H7 (cell line): ENCODE measurements around the gene DEFB114. TPM values are rescaled to one million over a fixed set of nuclear protein-coding genes. Genes with fewer than 3 reads are reported as not detected.

Experiments
- DNase-seq: peaks from one replicate; pipeline ENCODE4 v3.0.0; 2012
- H3K27me3 ChIP-seq: 2 replicates; pipeline ENCODE4 v1.6.0; 2011; ENCODE audit warnings: mild to moderate bottlenecking, low read length; ENCODE audit not compliant: control insufficient read depth, insufficient read depth
- H3K36me3 ChIP-seq: replicated peaks from 2 replicates; pipeline ENCODE4 v1.5.1; 2011; ENCODE audit warnings: low read length; ENCODE audit not compliant: control insufficient read depth, insufficient read depth
- H3K4me3 ChIP-seq: 2 replicates; pipeline ENCODE4 v1.5.1; 2011; ENCODE audit warnings: low read depth, mild to moderate bottlenecking, control low read depth, low read length, moderate library complexity; ENCODE audit not compliant: insufficient read depth
- total RNA-seq: library from RNA; depleted of rRNA; stranded (reverse); fragments of >200 nt; shearing (Covaris generic); gene quantifications from 2 replicates; pipeline ENCODE4 v1.2.3, GENCODE V29; 2014; rRNA removed

DEFB114 gene
- total RNA-seq, 1 experiment from 2014 or later = not detected

- no peak overlapping the region for H3K4me3 ChIP-seq
- H3K27me3 ChIP-seq = no peaks in the 10 kb centered on the region
- DNase-seq = no peak
- no peaks in the 10 kb centered on the region for H3K36me3 ChIP-seq
These were observed 45.2 kb downstream of the DEFB114 start for GRCh38 chr6:49918787-49919186.

DNA sequence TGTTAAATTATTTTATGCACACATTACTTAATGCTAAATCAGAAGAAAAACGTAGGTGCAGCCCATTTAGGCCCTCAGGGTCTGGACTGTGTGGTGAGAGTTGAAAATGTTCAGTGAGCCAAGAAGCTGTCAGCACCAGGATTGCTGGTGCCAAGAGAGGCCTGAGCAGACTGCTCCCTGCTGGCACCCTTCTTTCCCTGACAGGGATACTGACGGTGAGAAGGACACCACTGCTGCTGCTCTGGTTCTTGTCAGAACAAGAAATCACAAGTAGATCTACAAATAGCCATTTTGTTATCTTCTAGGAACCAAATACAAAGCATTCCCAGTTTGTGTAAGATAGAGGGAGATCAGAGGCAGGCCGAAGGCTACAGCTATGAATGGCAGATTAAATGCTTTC lies 48.9 kb downstream of the DEFB114 start:
- H3K27me3 ChIP-seq = no peaks in the 10 kb centered on the region
- no peak for DNase-seq
- H3K36me3 ChIP-seq = no peaks in the 10 kb centered on the region
- no peak overlapping the region for H3K4me3 ChIP-seq

DNA sequence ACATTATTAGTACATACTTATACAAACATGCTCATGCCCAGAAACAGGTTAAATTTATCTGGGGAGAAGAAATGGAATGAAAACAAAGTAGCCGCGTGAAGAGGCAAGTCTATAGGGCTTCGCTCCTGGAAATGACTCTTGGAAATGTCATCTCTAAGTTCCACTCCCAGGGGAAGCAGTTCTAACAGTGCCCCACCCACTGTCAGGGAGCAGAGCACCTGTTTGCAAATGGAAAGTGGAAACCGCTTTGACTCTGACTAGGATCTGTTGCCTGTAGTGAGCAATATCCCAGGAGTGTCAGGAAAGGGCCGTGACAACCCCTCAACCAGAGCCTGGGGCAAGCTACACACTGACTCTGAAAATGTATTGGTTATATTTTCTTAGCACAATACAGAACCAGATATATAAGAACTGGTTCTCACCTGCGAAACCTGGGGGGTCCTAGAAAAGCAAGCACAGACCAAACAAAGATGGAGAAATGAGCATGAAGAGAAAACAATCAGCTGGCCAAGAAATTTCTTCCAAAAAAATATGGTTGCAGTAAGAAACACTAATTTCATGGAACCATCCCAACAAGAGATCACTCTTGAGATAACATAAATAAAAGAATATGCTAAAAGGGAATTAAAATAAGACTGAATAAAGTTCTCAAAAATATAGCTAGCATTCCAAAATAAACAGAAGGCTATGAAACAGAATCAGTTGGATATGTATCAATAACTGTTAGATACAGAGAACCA lies 50.2 kb downstream of the DEFB114 start:
- Histone ChIP-seq H3K27me3 (no peaks in the 10 kb centered on the region), H3K36me3 (no peaks in the 10 kb centered on the region), H3K4me3 (no peak overlapping the region)
- no peak for DNase-seq

DNA sequence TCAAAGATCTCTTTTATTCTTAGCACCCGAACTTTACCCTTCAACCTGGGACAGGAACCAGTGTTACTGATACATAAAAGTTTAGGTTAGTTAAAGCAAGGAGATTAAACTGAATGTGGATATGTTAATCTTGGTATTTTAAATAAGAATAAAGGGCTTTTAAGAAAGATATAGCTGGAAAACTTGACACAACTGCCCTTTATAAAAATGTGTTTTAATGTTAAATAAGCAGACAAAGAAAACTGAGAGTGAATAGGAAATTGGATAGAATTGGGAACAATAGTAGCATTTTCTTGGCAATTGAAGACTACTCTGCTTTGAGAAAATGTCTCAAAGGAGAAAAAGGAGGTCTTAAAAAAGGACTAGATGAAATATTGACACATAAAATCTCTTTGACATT lies 51.8 kb downstream of the DEFB114 start:
- Histone ChIP-seq H3K4me3 (no peak overlapping the region), H3K36me3 (no peaks in the 10 kb centered on the region), H3K27me3 (no peaks in the 10 kb centered on the region)
- no peak for DNase-seq

- no peak for DNase-seq
- Histone ChIP-seq H3K4me3 (no peak overlapping the region), H3K27me3 (no peaks in the 10 kb centered on the region), H3K36me3 (no peaks in the 10 kb centered on the region)
These were observed 52.7 kb downstream of the DEFB114 start for GRCh38 chr6:49911252-49911651.

Other genes starting within 250 kb of the DEFB114 start
- not detected in 2 replicates for gene CRISP3, start 219.8 kb downstream of the DEFB114 start, total RNA-seq
- gene PGK2, start 176.9 kb downstream of the DEFB114 start, total RNA-seq = not detected in 2 replicates
- not detected in 2 replicates for gene CRISP1, start 97.6 kb downstream of the DEFB114 start, total RNA-seq
- gene DEFB113, start 5.5 kb upstream of the DEFB114 start, total RNA-seq = not detected in 2 replicates
- not detected in 2 replicates for gene DEFB110, start 57.8 kb upstream of the DEFB114 start, total RNA-seq
- gene DEFB112, start 85.8 kb upstream of the DEFB114 start, total RNA-seq = not detected in 2 replicates